SK-N-SH treated with all-trans-retinoic acid at 6 μM for 48 hours (cell line): Measurements from ENCODE around the gene NSUN2.

Experiments
- BACH2 ChIP-seq: fragments of 250-450 bp; sonication (Bioruptor Pico); IDR thresholded peaks from 2 replicates; pipeline ENCODE4 v1.9.0; 2021; ENCODE audit warnings: mild to moderate bottlenecking, borderline replicate concordance
- ESRRG ChIP-seq: fragments of 250-450 bp; sonication (Bioruptor Pico); IDR thresholded peaks from 2 replicates; pipeline ENCODE4 v1.6.1; 2021; ENCODE audit warnings: mild to moderate bottlenecking
- OSR1 ChIP-seq: fragments of 250-450 bp; sonication (Bioruptor Pico); IDR thresholded peaks from 2 replicates; pipeline ENCODE4 v1.8.0; 2022; ENCODE audit warnings: moderate library complexity, mild to moderate bottlenecking, inconsistent platforms
- SNAI2 ChIP-seq: fragments of 250-450 bp; sonication (Bioruptor Pico); IDR thresholded peaks from 2 replicates; pipeline ENCODE4 v1.5.0; 2020; ENCODE audit warnings: mild to moderate bottlenecking, moderate library complexity

DNA sequence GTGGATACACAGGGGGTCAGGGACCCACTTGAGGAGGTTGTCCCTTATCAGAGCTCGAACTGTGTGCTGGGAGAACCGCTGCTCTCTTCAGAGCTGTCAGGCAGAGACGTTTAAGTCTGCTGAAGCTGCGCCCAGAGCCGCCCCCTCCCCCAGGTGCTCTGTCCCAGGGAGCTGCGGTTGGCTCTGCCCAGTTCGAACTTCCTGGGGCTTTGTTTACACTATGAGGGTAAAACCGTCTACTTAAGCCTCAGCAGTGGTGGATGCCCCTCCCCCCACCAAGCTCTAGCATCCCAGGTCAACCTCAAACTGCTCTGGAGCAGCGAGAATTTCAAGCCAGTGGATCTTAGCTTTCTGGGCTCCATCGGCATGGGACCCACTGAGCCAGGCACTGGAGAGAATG lies 16.3 kb upstream of the NSUN2 start:
- TF ChIP-seq SNAI2 (no peak), OSR1 (no peak), BACH2 (no peak), ESRRG (CRISPR knock-in tag) (no peak)
